ENCODE data around the gene CYLD. TPM values are rescaled to one million over a fixed set of nuclear protein-coding genes. Genes with fewer than 3 reads are reported as not detected.

The CYLD gene
- total and polyA plus RNA-seq, 2 donors, result 30.0 to 53.9 TPM

GRCh38 chr16:50804290-50804907, 62.5 kb downstream of the CYLD start:
- 97% methylated on average over 10 of the region's 10 CpGs for WGBS
- no peak for DNase-seq (ENCODE audit: low read depth in 6 of 9, low spot score in 9 of 9)
- H3K4me3 ChIP-seq (ENCODE audit: low read length in 2 of 2), result no peak overlapping the region
- H3K4me1 ChIP-seq (ENCODE audit: control insufficient read depth in 2 of 2, insufficient read depth in 2 of 2, low read length in 2 of 2), result peaks cover 0 to 3% of the 10 kb centered on the region in 2 donors
- no peaks in the 10 kb centered on the region for H3K9me3 ChIP-seq (ENCODE audit: control insufficient read depth in 2 of 2, insufficient read depth in 1 of 2, low read length in 1 of 2)
- H3K27me3 ChIP-seq (ENCODE audit: control insufficient read depth in 2 of 2, insufficient read depth in 1 of 2, low read length in 1 of 2), result no peaks in the 10 kb centered on the region
- no peak overlapping the region for H3K27ac ChIP-seq (ENCODE audit: low read depth in 1 of 2, low read length in 1 of 2)
- peaks cover 0 to 2% of the 10 kb centered on the region in 2 donors for H3K36me3 ChIP-seq (ENCODE audit: control insufficient read depth in 2 of 2, insufficient read depth in 2 of 2, low read length in 1 of 2)

GRCh38 chr16:50806099-50807062, 64.5 kb downstream of the CYLD start:
- no peaks in the 10 kb centered on the region for H3K27me3 ChIP-seq (ENCODE audit: control insufficient read depth in 2 of 2, insufficient read depth in 1 of 2, low read length in 1 of 2)
- 17% methylated on average over 26 of the region's 26 CpGs for WGBS
- H3K36me3 ChIP-seq (ENCODE audit: control insufficient read depth in 2 of 2, insufficient read depth in 2 of 2, low read length in 1 of 2), result no peaks in the 10 kb centered on the region
- H3K4me1 ChIP-seq (ENCODE audit: control insufficient read depth in 2 of 2, insufficient read depth in 2 of 2, low read length in 2 of 2), result peaks cover 0 to 3% of the 10 kb centered on the region in 2 donors
- peak; percentile 76 to 96 (median 91) for DNase-seq (ENCODE audit: low read depth in 6 of 9, low spot score in 9 of 9)
- no peaks in the 10 kb centered on the region for H3K9me3 ChIP-seq (ENCODE audit: control insufficient read depth in 2 of 2, insufficient read depth in 1 of 2, low read length in 1 of 2)
- H3K27ac ChIP-seq (ENCODE audit: low read depth in 1 of 2, low read length in 1 of 2), result peak overlapping the region in 1 of 2 donors; percentile 44
- H3K4me3 ChIP-seq (ENCODE audit: low read length in 2 of 2), result peak overlapping the region in 1 of 2 donors; percentile 32

- H3K36me3 ChIP-seq (ENCODE audit: control insufficient read depth in 2 of 2, insufficient read depth in 2 of 2, low read length in 1 of 2), result no peaks in the 10 kb centered on the region
- no peak for DNase-seq (ENCODE audit: low read depth in 6 of 9, low spot score in 9 of 9)
- H3K27me3 ChIP-seq (ENCODE audit: control insufficient read depth in 2 of 2, insufficient read depth in 1 of 2, low read length in 1 of 2), result no peaks in the 10 kb centered on the region
- no peaks in the 10 kb centered on the region for H3K9me3 ChIP-seq (ENCODE audit: control insufficient read depth in 2 of 2, insufficient read depth in 1 of 2, low read length in 1 of 2)
- H3K27ac ChIP-seq (ENCODE audit: low read depth in 1 of 2, low read length in 1 of 2), result no peak overlapping the region
- H3K4me3 ChIP-seq (ENCODE audit: low read length in 2 of 2), result no peak overlapping the region
- 59% methylated on average over 9 of the region's 9 CpGs for WGBS
- H3K4me1 ChIP-seq (ENCODE audit: control insufficient read depth in 2 of 2, insufficient read depth in 2 of 2, low read length in 2 of 2), result peaks cover 0 to 3% of the 10 kb centered on the region in 2 donors
Observed at GRCh38 chr16:50808929-50809538, 67.1 kb downstream of the CYLD start.

- no peaks in the 10 kb centered on the region for H3K27me3 ChIP-seq (ENCODE audit: control insufficient read depth in 2 of 2, insufficient read depth in 1 of 2, low read length in 1 of 2)
- no peaks in the 10 kb centered on the region for H3K36me3 ChIP-seq (ENCODE audit: control insufficient read depth in 2 of 2, insufficient read depth in 2 of 2, low read length in 1 of 2)
- 99% methylated on average over 6 of the region's 6 CpGs for WGBS
- H3K4me1 ChIP-seq (ENCODE audit: control insufficient read depth in 2 of 2, insufficient read depth in 2 of 2, low read length in 2 of 2), result peaks cover 0 to 3% of the 10 kb centered on the region in 2 donors
- no peak overlapping the region for H3K4me3 ChIP-seq (ENCODE audit: low read length in 2 of 2)
- H3K9me3 ChIP-seq (ENCODE audit: control insufficient read depth in 2 of 2, insufficient read depth in 1 of 2, low read length in 1 of 2), result no peaks in the 10 kb centered on the region
- no peak overlapping the region for H3K27ac ChIP-seq (ENCODE audit: low read depth in 1 of 2, low read length in 1 of 2)
- DNase-seq (ENCODE audit: low read depth in 6 of 9, low spot score in 9 of 9), result no peak
Observed at GRCh38 chr16:50809561-50809960, 67.7 kb downstream of the CYLD start.

- 94% methylated on average over 8 of the region's 8 CpGs for WGBS
Observed at GRCh38 chr16:50810241-50810965, 68.5 kb downstream of the CYLD start.

GRCh38 chr16:50812046-50812445, 70.2 kb downstream of the CYLD start:
- no peak overlapping the region for H3K4me3 ChIP-seq (ENCODE audit: low read length in 2 of 2)
- no peaks in the 10 kb centered on the region for H3K27me3 ChIP-seq (ENCODE audit: control insufficient read depth in 2 of 2, insufficient read depth in 1 of 2, low read length in 1 of 2)
- WGBS, result 85% methylated on average over 7 of the region's 7 CpGs
- no peaks in the 10 kb centered on the region for H3K9me3 ChIP-seq (ENCODE audit: control insufficient read depth in 2 of 2, insufficient read depth in 1 of 2, low read length in 1 of 2)
- H3K27ac ChIP-seq (ENCODE audit: low read depth in 1 of 2, low read length in 1 of 2), result no peak overlapping the region
- no peak for DNase-seq (ENCODE audit: low read depth in 6 of 9, low spot score in 9 of 9)
- H3K36me3 ChIP-seq (ENCODE audit: control insufficient read depth in 2 of 2, insufficient read depth in 2 of 2, low read length in 1 of 2), result no peaks in the 10 kb centered on the region
- no peaks in the 10 kb centered on the region for H3K4me1 ChIP-seq (ENCODE audit: control insufficient read depth in 2 of 2, insufficient read depth in 2 of 2, low read length in 2 of 2)

More at GRCh38 chr16:50810241-50810965, 68.5 kb downstream of the CYLD start:
- Histone ChIP-seq H3K9me3 (ENCODE audit: control insufficient read depth in 2 of 2, insufficient read depth in 1 of 2, low read length in 1 of 2) (no peaks in the 10 kb centered on the region), H3K36me3 (ENCODE audit: control insufficient read depth in 2 of 2, insufficient read depth in 2 of 2, low read length in 1 of 2) (no peaks in the 10 kb centered on the region), H3K4me1 (ENCODE audit: control insufficient read depth in 2 of 2, insufficient read depth in 2 of 2, low read length in 2 of 2) (peaks cover 0 to 3% of the 10 kb centered on the region in 2 donors), H3K4me3 (ENCODE audit: low read length in 2 of 2) (no peak overlapping the region), H3K27me3 (ENCODE audit: control insufficient read depth in 2 of 2, insufficient read depth in 1 of 2, low read length in 1 of 2) (no peaks in the 10 kb centered on the region), H3K27ac (ENCODE audit: low read depth in 1 of 2, low read length in 1 of 2) (no peak overlapping the region)
- DNase-seq (ENCODE audit: low read depth in 6 of 9, low spot score in 9 of 9), result no peak

GRCh38 chr16:50812876-50813466, 71.1 kb downstream of the CYLD start:
- Histone ChIP-seq H3K4me1 (ENCODE audit: control insufficient read depth in 2 of 2, insufficient read depth in 2 of 2, low read length in 2 of 2) (no peaks in the 10 kb centered on the region), H3K4me3 (ENCODE audit: low read length in 2 of 2) (no peak overlapping the region), H3K27me3 (ENCODE audit: control insufficient read depth in 2 of 2, insufficient read depth in 1 of 2, low read length in 1 of 2) (no peaks in the 10 kb centered on the region), H3K27ac (ENCODE audit: low read depth in 1 of 2, low read length in 1 of 2) (no peak overlapping the region), H3K9me3 (ENCODE audit: control insufficient read depth in 2 of 2, insufficient read depth in 1 of 2, low read length in 1 of 2) (no peaks in the 10 kb centered on the region), H3K36me3 (ENCODE audit: control insufficient read depth in 2 of 2, insufficient read depth in 2 of 2, low read length in 1 of 2) (no peaks in the 10 kb centered on the region)
- 89% methylated on average over 9 of the region's 9 CpGs for WGBS
- DNase-seq (ENCODE audit: low read depth in 6 of 9, low spot score in 9 of 9), result no peak

- 93% methylated on average over 4 of the region's 4 CpGs for WGBS
- DNase-seq (ENCODE audit: low read depth in 6 of 9, low spot score in 9 of 9), result no peak
- Histone ChIP-seq H3K4me1 (ENCODE audit: control insufficient read depth in 2 of 2, insufficient read depth in 2 of 2, low read length in 2 of 2) (no peaks in the 10 kb centered on the region), H3K27me3 (ENCODE audit: control insufficient read depth in 2 of 2, insufficient read depth in 1 of 2, low read length in 1 of 2) (no peaks in the 10 kb centered on the region), H3K4me3 (ENCODE audit: low read length in 2 of 2) (no peak overlapping the region), H3K27ac (ENCODE audit: low read depth in 1 of 2, low read length in 1 of 2) (no peak overlapping the region), H3K9me3 (ENCODE audit: control insufficient read depth in 2 of 2, insufficient read depth in 1 of 2, low read length in 1 of 2) (no peaks in the 10 kb centered on the region), H3K36me3 (ENCODE audit: control insufficient read depth in 2 of 2, insufficient read depth in 2 of 2, low read length in 1 of 2) (no peaks in the 10 kb centered on the region)
Observed at GRCh38 chr16:50814052-50814451, 72.2 kb downstream of the CYLD start.
